ENCODE data around the gene CAMSAP2.
"Not testable (repeated sequence)": the region's sequence is repeated elsewhere in the genome, so short reads cannot be mapped to it uniquely, and the experiment has no call there.

Gene CAMSAP2

DNA sequence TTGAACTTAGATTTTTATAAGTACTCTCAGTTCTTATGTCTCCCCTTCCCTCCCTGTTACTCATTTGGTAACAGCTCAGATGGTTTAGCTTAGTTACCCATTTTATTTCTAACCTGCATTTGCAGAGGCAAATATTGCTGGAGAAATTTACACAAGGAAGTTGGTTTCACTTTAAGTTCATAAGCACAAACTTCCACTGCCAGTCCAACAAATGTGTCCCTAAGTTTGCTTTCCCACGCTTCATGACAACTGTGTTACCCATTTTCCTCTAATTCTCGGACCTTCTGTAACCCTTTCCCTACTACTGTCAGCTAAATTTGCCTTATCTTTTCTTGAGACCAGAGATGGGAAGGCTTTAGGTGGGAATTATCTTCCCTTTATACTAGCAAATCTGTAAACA, 70.2 kb downstream of the CAMSAP2 start:
- peaks cover 31% of the 10 kb centered on the region for H3K36me3 ChIP-seq (ENCODE audit: control insufficient read depth, insufficient read depth, low read length)
- H3K4me3 ChIP-seq (ENCODE audit: low read depth, low read length) = no peak overlapping the region
- H3K4me1 ChIP-seq (ENCODE audit: control insufficient read depth, insufficient read depth, low read length) = peaks cover 7% of the 10 kb centered on the region; the same call in 1 of the 2 replicates
- no peaks in the 10 kb centered on the region for H3K9me3 ChIP-seq (ENCODE audit: control insufficient read depth, insufficient read depth, low read depth, low read length)
- no peak overlapping the region for H3K27ac ChIP-seq (ENCODE audit: low read depth, low read length)
- no peaks in the 10 kb centered on the region for H3K27me3 ChIP-seq (ENCODE audit: control insufficient read depth, insufficient read depth, low read length)
- no peak overlapping the region for H3K9ac ChIP-seq (ENCODE audit: low read length)

DNA sequence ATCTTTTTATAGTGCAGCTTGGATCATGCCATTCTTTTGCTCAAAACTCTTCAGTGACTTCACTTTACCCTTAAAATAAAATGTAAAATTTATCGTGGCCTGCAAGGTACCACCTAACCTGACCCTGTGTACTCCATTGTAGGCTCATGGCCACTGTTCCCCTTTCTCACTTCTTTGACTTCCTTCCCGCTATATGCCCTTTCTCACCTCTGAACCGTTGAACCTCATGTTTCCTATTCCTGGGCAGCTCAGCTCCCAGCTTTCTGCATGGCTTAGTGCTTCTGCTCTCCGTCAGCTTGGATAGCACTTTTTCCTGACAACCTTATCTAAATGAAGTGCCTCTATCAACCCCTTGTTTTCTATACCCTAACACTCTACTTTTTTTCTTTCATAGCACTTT, 73.0 kb downstream of the CAMSAP2 start:
- no peaks in the 10 kb centered on the region for H3K9me3 ChIP-seq (ENCODE audit: control insufficient read depth, insufficient read depth, low read depth, low read length)
- H3K27ac ChIP-seq (ENCODE audit: low read depth, low read length) = no peak overlapping the region
- H3K4me1 ChIP-seq (ENCODE audit: control insufficient read depth, insufficient read depth, low read length) = peaks cover 7% of the 10 kb centered on the region; the same call in 1 of the 2 replicates
- H3K36me3 ChIP-seq (ENCODE audit: control insufficient read depth, insufficient read depth, low read length) = peaks cover 36% of the 10 kb centered on the region
- no peaks in the 10 kb centered on the region for H3K27me3 ChIP-seq (ENCODE audit: control insufficient read depth, insufficient read depth, low read length)
- no peak overlapping the region for H3K4me3 ChIP-seq (ENCODE audit: low read depth, low read length)
- H3K9ac ChIP-seq (ENCODE audit: low read length) = no peak overlapping the region

DNA sequence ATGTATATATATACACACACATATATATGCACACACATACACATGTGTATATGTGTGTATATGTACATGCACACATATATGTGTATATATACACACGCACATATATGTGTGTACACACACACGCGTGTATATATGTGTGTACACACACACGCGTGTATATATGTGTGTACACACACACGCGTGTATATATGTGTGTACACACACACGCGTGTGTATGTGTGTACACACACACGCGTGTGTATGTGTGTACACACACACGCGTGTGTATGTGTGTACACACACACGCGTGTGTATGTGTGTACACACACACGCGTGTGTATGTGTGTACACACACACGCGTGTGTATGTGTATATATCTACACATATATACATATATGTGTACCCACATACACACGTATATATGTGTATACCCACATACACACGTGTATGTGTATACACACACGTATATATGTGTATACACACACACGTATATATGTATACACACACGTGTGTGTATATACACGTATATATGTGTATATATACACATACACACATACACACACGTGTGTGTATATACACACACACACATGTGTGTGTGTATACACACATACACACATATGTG, 78.0 kb downstream of the CAMSAP2 start:
- H3K4me3 ChIP-seq (ENCODE audit: low read depth, low read length); H3K9me3 ChIP-seq (ENCODE audit: control insufficient read depth, insufficient read depth, low read depth, low read length); H3K36me3 ChIP-seq (ENCODE audit: control insufficient read depth, insufficient read depth, low read length); H3K9ac ChIP-seq (ENCODE audit: low read length); H3K27me3 ChIP-seq (ENCODE audit: control insufficient read depth, insufficient read depth, low read length); H3K4me1 ChIP-seq (ENCODE audit: control insufficient read depth, insufficient read depth, low read length); H3K27ac ChIP-seq (ENCODE audit: low read depth, low read length): not testable (repeated sequence)

GRCh38 chr1:200818248-200818647, 79.6 kb downstream of the CAMSAP2 start:
- Histone ChIP-seq H3K27ac (ENCODE audit: low read depth, low read length) (no peak overlapping the region), H3K4me3 (ENCODE audit: low read depth, low read length) (no peak overlapping the region), H3K36me3 (ENCODE audit: control insufficient read depth, insufficient read depth, low read length) (0 out of 2 replicates have a peak, but pooled peaks cover 7% of the 10 kb centered on the region), H3K9me3 (ENCODE audit: control insufficient read depth, insufficient read depth, low read depth, low read length) (no peaks in the 10 kb centered on the region), H3K4me1 (ENCODE audit: control insufficient read depth, insufficient read depth, low read length) (peaks cover 6% of the 10 kb centered on the region; the same call in 1 of the 2 replicates), H3K9ac (ENCODE audit: low read length) (no peak overlapping the region), H3K27me3 (ENCODE audit: control insufficient read depth, insufficient read depth, low read length) (no peaks in the 10 kb centered on the region)

DNA sequence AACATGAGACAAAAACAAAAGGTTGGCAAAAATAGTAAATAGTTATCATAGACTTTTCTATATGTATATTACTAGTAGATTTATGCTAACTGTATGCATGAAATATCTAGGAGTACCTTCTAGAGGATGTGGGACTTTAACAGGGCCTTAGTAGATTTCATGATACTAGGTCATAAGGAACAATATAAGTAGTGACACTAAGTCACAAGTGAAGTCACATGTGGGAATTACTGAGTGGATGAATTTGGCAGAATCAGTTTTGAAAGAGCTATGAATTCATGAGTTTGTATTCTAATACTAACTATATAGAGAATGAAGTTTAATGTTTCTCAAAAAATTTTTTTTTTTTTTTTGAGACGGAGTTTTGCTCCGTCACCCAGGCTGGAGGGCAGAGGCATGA, 81.0 kb downstream of the CAMSAP2 start:
- no peak overlapping the region for H3K27ac ChIP-seq (ENCODE audit: low read depth, low read length)
- H3K36me3 ChIP-seq (ENCODE audit: control insufficient read depth, insufficient read depth, low read length) = 0 out of 2 replicates have a peak, but pooled peaks cover 5% of the 10 kb centered on the region
- no peaks in the 10 kb centered on the region for H3K27me3 ChIP-seq (ENCODE audit: control insufficient read depth, insufficient read depth, low read length)
- H3K4me3 ChIP-seq (ENCODE audit: low read depth, low read length) = no peak overlapping the region
- H3K9me3 ChIP-seq (ENCODE audit: control insufficient read depth, insufficient read depth, low read depth, low read length) = no peaks in the 10 kb centered on the region
- H3K4me1 ChIP-seq (ENCODE audit: control insufficient read depth, insufficient read depth, low read length) = no peaks in the 10 kb centered on the region
- no peak overlapping the region for H3K9ac ChIP-seq (ENCODE audit: low read length)

DNA sequence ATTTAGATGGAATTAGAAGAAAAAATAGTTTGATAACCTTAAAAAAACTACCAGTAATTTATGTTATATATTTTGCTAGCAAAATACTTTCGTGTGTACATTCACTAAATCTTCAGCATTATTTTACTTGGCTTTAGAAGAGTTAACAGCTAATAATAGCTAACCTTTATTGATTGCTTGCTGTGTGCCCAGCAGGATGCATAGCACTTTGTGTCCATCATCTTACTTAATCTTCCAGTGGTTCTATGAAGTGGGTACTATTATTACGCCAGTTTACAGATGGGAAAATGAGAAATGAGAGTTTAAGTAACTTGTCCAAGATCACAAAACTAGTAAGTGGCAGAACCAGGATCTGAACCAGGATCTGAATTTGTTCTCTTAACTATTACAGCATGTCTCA, 92.4 kb downstream of the CAMSAP2 start:
- no peaks in the 10 kb centered on the region for H3K4me1 ChIP-seq (ENCODE audit: control insufficient read depth, insufficient read depth, low read length)
- H3K36me3 ChIP-seq (ENCODE audit: control insufficient read depth, insufficient read depth, low read length) = peaks cover 7% of the 10 kb centered on the region
- no peaks in the 10 kb centered on the region for H3K27me3 ChIP-seq (ENCODE audit: control insufficient read depth, insufficient read depth, low read length)
- no peak overlapping the region for H3K27ac ChIP-seq (ENCODE audit: low read depth, low read length)
- H3K9ac ChIP-seq (ENCODE audit: low read length) = no peak overlapping the region
- peaks cover 2% of the 10 kb centered on the region; the same call in 1 of the 2 replicates for H3K9me3 ChIP-seq (ENCODE audit: control insufficient read depth, insufficient read depth, low read depth, low read length)
- H3K4me3 ChIP-seq (ENCODE audit: low read depth, low read length) = no peak overlapping the region

GRCh38 chr1:200834383-200834782, 95.7 kb downstream of the CAMSAP2 start:
- no peak overlapping the region for H3K9ac ChIP-seq (ENCODE audit: low read length)
- H3K27me3 ChIP-seq (ENCODE audit: control insufficient read depth, insufficient read depth, low read length) = no peaks in the 10 kb centered on the region
- H3K36me3 ChIP-seq (ENCODE audit: control insufficient read depth, insufficient read depth, low read length) = peaks cover 10% of the 10 kb centered on the region
- H3K4me3 ChIP-seq (ENCODE audit: low read depth, low read length) = no peak overlapping the region
- peaks cover 7% of the 10 kb centered on the region for H3K9me3 ChIP-seq (ENCODE audit: control insufficient read depth, insufficient read depth, low read depth, low read length)
- H3K27ac ChIP-seq (ENCODE audit: low read depth, low read length) = no peak overlapping the region
- H3K4me1 ChIP-seq (ENCODE audit: control insufficient read depth, insufficient read depth, low read length) = no peaks in the 10 kb centered on the region

GRCh38 chr1:200836213-200836612, 97.5 kb downstream of the CAMSAP2 start:
- Histone ChIP-seq H3K9ac (ENCODE audit: low read length) (no peak overlapping the region), H3K4me3 (ENCODE audit: low read depth, low read length) (no peak overlapping the region), H3K27ac (ENCODE audit: low read depth, low read length) (no peak overlapping the region), H3K9me3 (ENCODE audit: control insufficient read depth, insufficient read depth, low read depth, low read length) (peaks cover 7% of the 10 kb centered on the region), H3K4me1 (ENCODE audit: control insufficient read depth, insufficient read depth, low read length) (no peaks in the 10 kb centered on the region), H3K36me3 (ENCODE audit: control insufficient read depth, insufficient read depth, low read length) (peaks cover 13% of the 10 kb centered on the region), H3K27me3 (ENCODE audit: control insufficient read depth, insufficient read depth, low read length) (no peaks in the 10 kb centered on the region)

- H3K9me3 ChIP-seq (ENCODE audit: control insufficient read depth, insufficient read depth, low read depth, low read length) = peaks cover 7% of the 10 kb centered on the region
- no peak overlapping the region for H3K9ac ChIP-seq (ENCODE audit: low read length)
- no peak overlapping the region for H3K27ac ChIP-seq (ENCODE audit: low read depth, low read length)
These were observed 99.4 kb downstream of the CAMSAP2 start for GRCh38 chr1:200837931-200838571.

DNA sequence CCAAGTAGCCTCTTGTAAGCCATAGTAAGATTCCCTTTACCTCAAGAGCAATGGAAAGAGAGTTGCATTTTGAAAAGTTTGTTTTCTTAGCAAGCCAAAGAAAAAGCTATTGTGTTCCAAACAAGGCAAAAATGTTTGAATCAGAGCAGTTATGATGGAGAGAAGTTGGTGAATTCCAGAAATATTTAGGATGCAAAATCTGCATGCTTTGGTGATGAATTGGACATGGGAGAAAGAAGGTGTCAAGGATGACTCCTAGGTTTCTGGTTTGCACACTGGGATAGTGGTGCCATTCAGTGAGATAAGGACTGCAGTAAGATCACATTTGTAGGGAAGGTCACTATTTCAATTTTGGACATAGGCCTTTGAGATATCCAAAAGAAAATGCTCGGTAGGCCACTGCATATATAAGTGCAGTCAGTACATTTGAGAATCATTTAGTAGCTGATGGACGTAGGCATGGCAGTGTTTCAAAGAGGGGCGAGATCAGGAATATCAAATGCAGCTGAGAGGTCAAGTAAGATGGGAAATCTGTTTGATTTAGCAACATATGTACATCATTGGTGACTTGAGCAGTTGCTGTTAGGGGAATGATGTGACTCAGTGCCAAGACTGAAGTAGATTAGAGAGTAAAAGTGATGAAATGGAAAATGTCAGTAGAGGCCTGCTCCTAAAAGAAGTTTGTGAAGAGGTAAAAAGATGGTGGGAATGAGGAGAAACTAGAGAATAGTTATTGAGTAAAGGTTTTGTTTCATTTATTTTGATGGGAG, 100.2 kb downstream of the CAMSAP2 start:
- no peak overlapping the region for H3K27ac ChIP-seq (ENCODE audit: low read depth, low read length)
- no peak overlapping the region for H3K9ac ChIP-seq (ENCODE audit: low read length)
- H3K4me1 ChIP-seq (ENCODE audit: control insufficient read depth, insufficient read depth, low read length) = no peaks in the 10 kb centered on the region
- H3K27me3 ChIP-seq (ENCODE audit: control insufficient read depth, insufficient read depth, low read length) = no peaks in the 10 kb centered on the region
- peaks cover 7% of the 10 kb centered on the region for H3K9me3 ChIP-seq (ENCODE audit: control insufficient read depth, insufficient read depth, low read depth, low read length)
- H3K36me3 ChIP-seq (ENCODE audit: control insufficient read depth, insufficient read depth, low read length) = peaks cover 15% of the 10 kb centered on the region
- H3K4me3 ChIP-seq (ENCODE audit: low read depth, low read length) = no peak overlapping the region

More at GRCh38 chr1:200837931-200838571, 99.4 kb downstream of the CAMSAP2 start:
- Histone ChIP-seq H3K4me3 (ENCODE audit: low read depth, low read length) (no peak overlapping the region), H3K4me1 (ENCODE audit: control insufficient read depth, insufficient read depth, low read length) (no peaks in the 10 kb centered on the region), H3K27me3 (ENCODE audit: control insufficient read depth, insufficient read depth, low read length) (no peaks in the 10 kb centered on the region), H3K36me3 (ENCODE audit: control insufficient read depth, insufficient read depth, low read length) (peaks cover 15% of the 10 kb centered on the region)

DNA sequence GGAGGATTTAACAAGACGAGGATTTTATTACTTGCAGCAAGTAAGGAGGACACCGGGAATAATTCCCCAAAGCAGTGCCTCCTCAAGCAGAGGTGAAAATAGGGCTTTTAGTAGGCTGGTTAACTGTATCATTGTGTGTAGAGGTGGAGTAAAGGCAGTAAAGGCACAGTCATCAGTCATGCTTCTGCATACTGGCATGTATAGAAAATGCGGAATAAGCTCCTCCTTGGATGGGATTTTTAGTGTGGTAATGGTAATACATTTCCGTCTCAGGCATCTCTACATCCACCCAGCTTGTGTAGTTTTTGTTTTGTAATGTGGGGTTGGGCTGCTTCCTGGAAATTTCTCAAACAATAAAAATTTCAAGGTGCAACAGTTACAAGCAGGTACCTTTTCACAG, 106.7 kb downstream of the CAMSAP2 start:
- H3K9ac ChIP-seq (ENCODE audit: low read length) = no peak overlapping the region
- no peaks in the 10 kb centered on the region; the same call in 1 of the 2 replicates for H3K4me1 ChIP-seq (ENCODE audit: control insufficient read depth, insufficient read depth, low read length)
- no peaks in the 10 kb centered on the region for H3K27me3 ChIP-seq (ENCODE audit: control insufficient read depth, insufficient read depth, low read length)
- H3K4me3 ChIP-seq (ENCODE audit: low read depth, low read length) = no peak overlapping the region
- no peaks in the 10 kb centered on the region for H3K9me3 ChIP-seq (ENCODE audit: control insufficient read depth, insufficient read depth, low read depth, low read length)
- H3K36me3 ChIP-seq (ENCODE audit: control insufficient read depth, insufficient read depth, low read length) = peaks cover 48% of the 10 kb centered on the region
- no peak overlapping the region for H3K27ac ChIP-seq (ENCODE audit: low read depth, low read length)
